Neural cell (in vitro differentiated cells): ENCODE measurements around the gene ADAM11.
"Not testable (repeated sequence)": the region's sequence is repeated elsewhere in the genome, so short reads cannot be mapped to it uniquely, and the experiment has no call there.

Source experiments
- CTCF ChIP-seq: fragments of 450-650 bp; IDR thresholded peaks from 2 replicates; pipeline ENCODE4 v1.5.1; 2014; ENCODE audit warnings: antibody characterized with exemption, mild to moderate bottlenecking, moderate library complexity; ENCODE audit not compliant: poor library complexity, severe bottlenecking
- EP300 ChIP-seq: fragments of 450-650 bp; conservative IDR thresholded peaks from 2 replicates; pipeline ENCODE4 v1.6.1; 2014; ENCODE audit warnings: antibody characterized with exemption, mild to moderate bottlenecking, moderate library complexity; ENCODE audit not compliant: poor library complexity, severe bottlenecking
- EZH2 ChIP-seq: fragments of 200-600, 300-800 bp; shearing (Covaris generic), sonication (generic); IDR thresholded peaks from 2 replicates; pipeline ENCODE4 v1.6.1; 2014; ENCODE audit warnings: antibody characterized with exemption, low read length, borderline replicate concordance, mild to moderate bottlenecking; ENCODE audit not compliant: insufficient read depth, poor library complexity, severe bottlenecking
- POLR2AphosphoS5 ChIP-seq: IDR thresholded peaks from 2 replicates; pipeline ENCODE4 v1.6.1; 2012
- RAD21 ChIP-seq: fragments of 450-650 bp; conservative IDR thresholded peaks from 2 replicates; pipeline ENCODE4 v1.6.1; 2014; ENCODE audit warnings: antibody characterized with exemption, mild to moderate bottlenecking, moderate library complexity
- REST ChIP-seq: IDR thresholded peaks from 2 replicates; pipeline ENCODE4 v1.6.1; 2012; ENCODE audit warnings: borderline replicate concordance
- SMC3 ChIP-seq: fragments of 450-650 bp; conservative IDR thresholded peaks from 2 replicates; pipeline ENCODE4 v1.6.1; 2014; ENCODE audit warnings: antibody characterized with exemption, mild to moderate bottlenecking, moderate library complexity; ENCODE audit not compliant: poor library complexity

- TF ChIP-seq CTCF, EZH2, SMC3, POLR2AphosphoS5, RAD21, REST, EP300: not testable (repeated sequence)
These were observed 13.1 kb upstream of the ADAM11 start for GRCh38 chr17:44745738-44746137.
